Fibroblast of villous mesenchyme (primary cell): Measurements from ENCODE around the gene TNC. TPM values are rescaled to one million over a fixed set of nuclear protein-coding genes. Genes with fewer than 3 reads are reported as not detected.
A peak's percentile ranks its signal among the peaks of the same experiment; 100 is the strongest.

Experiments used
- DNase-seq: peaks from one replicate; pipeline ENCODE4 v3.0.0-alpha.2; 2010; ENCODE audit warnings: low read depth
- H3K4me3 ChIP-seq: 2 replicates; pipeline ENCODE4 v1.5.1; 2011; ENCODE audit warnings: low read depth, mild to moderate bottlenecking, low read length
- CTCF ChIP-seq: IDR thresholded peaks from 2 replicates; pipeline ENCODE4 v1.5.1; 2012; ENCODE audit warnings: low read depth, mild to moderate bottlenecking, low read length; ENCODE audit not compliant: insufficient read depth
- total RNA-seq: library from RNA; depleted of rRNA; stranded (reverse); fragments of >200 nt; gene quantifications from 2 replicates; pipeline ENCODE4 v1.2.3, GENCODE V29; 2012

The TNC gene
- total RNA-seq, 1 donor = 371 TPM

GRCh38 chr9:115146581-115147021 is 28.6 kb upstream of the TNC start:
- TF ChIP-seq CTCF = no peak
- no peak overlapping the region for H3K4me3 ChIP-seq
- DNase-seq = peak; percentile 94

- no peak for DNase-seq
- no peak overlapping the region for H3K4me3 ChIP-seq
- no peak for TF ChIP-seq CTCF
Observed at GRCh38 chr9:115144706-115145105, 26.7 kb upstream of the TNC start.

GRCh38 chr9:115143689-115144088 is 25.7 kb upstream of the TNC start:
- H3K4me3 ChIP-seq = no peak overlapping the region
- no peak for TF ChIP-seq CTCF
- DNase-seq = no peak

- no peak overlapping the region for H3K4me3 ChIP-seq
- no peak for DNase-seq
- TF ChIP-seq CTCF = no peak
Observed at GRCh38 chr9:115142517-115143270, 24.7 kb upstream of the TNC start.

GRCh38 chr9:115142090-115142489 is 24.1 kb upstream of the TNC start:
- DNase-seq = no peak
- TF ChIP-seq CTCF = no peak
- H3K4me3 ChIP-seq = no peak overlapping the region

GRCh38 chr9:115141612-115142011 is 23.7 kb upstream of the TNC start:
- TF ChIP-seq CTCF = no peak
- H3K4me3 ChIP-seq = no peak overlapping the region
- DNase-seq = no peak

- TF ChIP-seq CTCF = no peak
- H3K4me3 ChIP-seq = no peak overlapping the region
- DNase-seq = peak; percentile 30
Observed at GRCh38 chr9:115138151-115138550, 20.2 kb upstream of the TNC start.
